IMR-90 (cell line): Measurements from ENCODE around the gene HASPIN. TPM values are rescaled to one million over a fixed set of nuclear protein-coding genes. Genes with fewer than 3 reads are reported as not detected.
A peak's percentile ranks its signal among the peaks of the same experiment; 100 is the strongest.

Experiments used
- ATAC-seq: fragments of 200-7000 bp; cut with Tn5 transposase; 2 replicates; pipeline ENCODE4 v1.9.1; 2020; ENCODE audit warnings: low read depth, mild to moderate bottlenecking, moderate library complexity
- BruUV-seq: library from RNA; stranded (reverse); fragments of 400-500 nt; replicated peaks from 2 replicates; lab custom pipeline; 2021; lab: Mats Ljungman, UMichigan
- CTCF ChIA-PET: fragments of 300-600 bp; formaldehyde crosslinking; extraction: SDS; loops from one replicate; lab custom pipeline; 2021; ENCODE audit warnings: antibody characterized with exemption; lab: Yijun Ruan, JAX
- POLR2A ChIA-PET: fragments of 300-600 bp; sonication (Branson Sonifier 250); formaldehyde crosslinking; loops from one replicate; lab custom pipeline; 2022; ENCODE audit warnings: antibody characterized with exemption; ENCODE audit not compliant: unreplicated experiment; lab: Charles Lee
- DNase-seq: peaks from one replicate; pipeline ENCODE4 v3.0.0; 2013
- H2AFZ ChIP-seq: replicated peaks from 2 replicates; pipeline ENCODE3; 2013; ENCODE audit warnings: low read length, mild to moderate bottlenecking; ENCODE audit not compliant: poor library complexity
- H2AK5ac ChIP-seq: 2 replicates; pipeline ENCODE4 v1.6.1; 2013; ENCODE audit warnings: low read depth, low read length, inconsistent platforms
- H2AK9ac ChIP-seq: replicated peaks from 2 replicates; pipeline ENCODE3; 2013; ENCODE audit warnings: mild to moderate bottlenecking, low read depth, low read length, moderate library complexity; ENCODE audit not compliant: poor library complexity
- H2BK120ac ChIP-seq: 2 replicates; pipeline ENCODE4 v1.6.1; 2013; ENCODE audit warnings: low read depth, low read length, inconsistent platforms
- H2BK15ac ChIP-seq: 3 replicates; pipeline ENCODE4 v1.6.1; 2013; ENCODE audit warnings: low read depth, low read length, inconsistent platforms
- H2BK20ac ChIP-seq: 2 replicates; pipeline ENCODE4 v1.6.1; 2013; ENCODE audit warnings: low read depth, mild to moderate bottlenecking, inconsistent platforms, low read length, moderate library complexity
- H2BK5ac ChIP-seq: 2 replicates; pipeline ENCODE4 v1.6.1; 2013; ENCODE audit warnings: mild to moderate bottlenecking, low read depth, low read length, inconsistent platforms; ENCODE audit not compliant: poor library complexity, severe bottlenecking
- H3K14ac ChIP-seq: replicated peaks from 2 replicates; pipeline ENCODE4 v1.6.1; 2013; ENCODE audit warnings: low read depth, low read length, inconsistent platforms
- H3K18ac ChIP-seq: 2 replicates; pipeline ENCODE4 v1.6.1; 2013; ENCODE audit warnings: low read depth, low read length, control low read depth
- H3K23ac ChIP-seq: 2 replicates; pipeline ENCODE4 v1.6.1; 2013; ENCODE audit warnings: low read depth, low read length, inconsistent platforms
- H3K27ac ChIP-seq: 2 replicates; pipeline ENCODE4 v1.5.1; 2013; ENCODE audit warnings: mild to moderate bottlenecking, control low read depth, low read length; ENCODE audit not compliant: insufficient read depth
- H3K27me3 ChIP-seq: 2 replicates; pipeline ENCODE4 v1.6.1; 2013; ENCODE audit warnings: low read length; ENCODE audit not compliant: control insufficient read depth, insufficient read depth
- H3K36me3 ChIP-seq: 2 replicates; pipeline ENCODE4 v1.6.1; 2013; ENCODE audit warnings: low read length, mixed read lengths; ENCODE audit not compliant: control insufficient read depth, insufficient read depth
- H3K4ac ChIP-seq: 2 replicates; pipeline ENCODE4 v1.6.1; 2013; ENCODE audit warnings: low read depth, low read length, inconsistent platforms
- H3K4me1 ChIP-seq: 2 replicates; pipeline ENCODE4 v1.6.1; 2013; ENCODE audit warnings: low read length, mixed read lengths; ENCODE audit not compliant: control insufficient read depth, insufficient read depth
- H3K4me2 ChIP-seq: 2 replicates; pipeline ENCODE4 v1.6.1; 2013; ENCODE audit warnings: low read depth, mild to moderate bottlenecking, control low read depth, low read length, moderate library complexity
- H3K4me3 ChIP-seq: 2 replicates; pipeline ENCODE4 v1.5.1; 2013; ENCODE audit warnings: low read depth, mild to moderate bottlenecking, control low read depth, low read length, moderate library complexity; ENCODE audit not compliant: insufficient read depth
- H3K56ac ChIP-seq: 2 replicates; pipeline ENCODE4 v1.6.1; 2013; ENCODE audit warnings: low read length, inconsistent platforms; ENCODE audit not compliant: insufficient read depth; ENCODE audit errors: extremely low read depth
- H3K79me1 ChIP-seq, 2 experiments: 2 replicates each; pipeline ENCODE4 v1.6.1; 2013; ENCODE audit warnings: low read length in 2 of 2, inconsistent platforms in 1 of 2, low read depth in 1 of 2
- H3K9ac ChIP-seq: 2 replicates; pipeline ENCODE4 v1.6.1; 2013; ENCODE audit warnings: low read depth, low read length, control low read depth
- H3K9me1 ChIP-seq: 2 replicates; pipeline ENCODE4 v1.6.1; 2013; ENCODE audit warnings: low read length, inconsistent platforms; ENCODE audit not compliant: insufficient read depth
- H3K9me3 ChIP-seq: 2 replicates; pipeline ENCODE4 v1.6.1; 2013; ENCODE audit warnings: low read length; ENCODE audit not compliant: control insufficient read depth, insufficient read depth
- H4K20me1 ChIP-seq: 2 replicates; pipeline ENCODE4 v1.6.1; 2013; ENCODE audit warnings: low read length, inconsistent platforms; ENCODE audit not compliant: insufficient read depth
- H4K5ac ChIP-seq: 2 replicates; pipeline ENCODE4 v1.6.1; 2013; ENCODE audit warnings: mild to moderate bottlenecking, low read depth, low read length, control low read depth
- H4K8ac ChIP-seq, 2 experiments: 2 replicates each; pipeline ENCODE4 v1.6.1; 2013; ENCODE audit warnings: low read depth in 2 of 2, low read length in 2 of 2, control low read depth in 1 of 2, inconsistent platforms in 1 of 2
- H4K91ac ChIP-seq: 2 replicates; pipeline ENCODE4 v1.6.1; 2013; ENCODE audit warnings: low read depth, low read length, inconsistent platforms; ENCODE audit not compliant: insufficient read depth
- CEBPB ChIP-seq: IDR thresholded peaks from 2 replicates; pipeline ENCODE4 v1.6.1; 2012; ENCODE audit warnings: low read depth, low read length, improper control_type of control experiment
- MAFK ChIP-seq: IDR thresholded peaks from 2 replicates; pipeline ENCODE4 v1.6.1; 2012; ENCODE audit warnings: low read depth, low read length, improper control_type of control experiment
- MXI1 ChIP-seq: IDR thresholded peaks from 2 replicates; pipeline ENCODE4 v1.6.1; 2012; ENCODE audit warnings: low read depth, mild to moderate bottlenecking, low read length, moderate library complexity, borderline replicate concordance
- POLR2A ChIP-seq: IDR thresholded peaks from 2 replicates; pipeline ENCODE4 v1.6.1; 2012; ENCODE audit warnings: mild to moderate bottlenecking, low read depth, low read length
- USF2 ChIP-seq: fragments of 150-350 bp; IDR thresholded peaks from 2 replicates; pipeline ENCODE4 v1.6.1; 2017; ENCODE audit warnings: mild to moderate bottlenecking, antibody characterized with exemption, low read length, low read depth
- WGBS, 2 experiments: methylation state at CpG; one replicate each; pipeline versions ENCODE4 v1.1.5 to v1.1.7; 2013; ENCODE audit warnings: missing lambda C conversion rate in 2 of 2; ENCODE audit not compliant: insufficient read length in 1 of 2; ENCODE audit errors: extremely low coverage in 2 of 2; 5-methylcytosine and 5-hydroxymethylcytosine counted together
- dilution Hi-C: fragments of 300-500 bp; cut with HindIII; formaldehyde crosslinking; loops from one replicate; pipeline ENCODE4 v1.14.3; 2018; ENCODE audit warnings: low sequenced_read_pairs; ENCODE audit not compliant: unreplicated experiment
- in situ Hi-C: fragments of 300-500 bp; cut with MboI; formaldehyde crosslinking; loops from 3 replicates; pipeline ENCODE4 v1.14.3; 2019; ENCODE audit warnings: low sequenced_read_pairs, inconsistent platforms, mixed read lengths
- intact Hi-C: fragments of 100-400 bp; cut with micrococcal nuclease; formaldehyde crosslinking; loops from 2 replicates; pipeline ENCODE4 v1.10.0; 2022
- polyA plus RNA-seq, 3 experiments: library from polyadenylated mRNA; depleted of rRNA; stranded (reverse); fragments of >200 nt; gene quantifications; 2 replicates each; pipeline ENCODE4 v1.2.3, GENCODE V29; 2012; ENCODE audit warnings: low replicate concordance in 1 of 3
- total RNA-seq: library from RNA; depleted of rRNA; stranded (reverse); fragments of >200 nt; gene quantifications from 2 replicates; pipeline ENCODE4 v1.2.3, GENCODE V29; 2012

HASPIN gene
- total and polyA plus RNA-seq, 2 of the 4 experiments (the other 2 are of a cell fraction): 2.2 to 4.3 TPM

- Histone ChIP-seq H2AFZ (no peak overlapping the region), H2BK120ac (peak overlapping the region; percentile 9; the same call in 1 of the 2 replicates), H3K4me2 (no peak overlapping the region), H4K8ac (no peak overlapping the region), H3K23ac (no peak overlapping the region), H3K14ac (no peak overlapping the region), H3K56ac (no peak overlapping the region), H2AK5ac (peak overlapping the region; percentile 47; the same call in 1 of the 2 replicates), H3K9me1 (peaks cover 7% of the 10 kb centered on the region), H2AK9ac (no peak overlapping the region), H3K9ac (peak overlapping the region; percentile 1; the same call in 1 of the 2 replicates), H4K5ac (no peak overlapping the region), H2BK15ac (no peak overlapping the region), H3K4me1 (peaks cover 18% of the 10 kb centered on the region), H2BK20ac (no peak overlapping the region), H3K4ac (no peak overlapping the region), H2BK5ac (peak overlapping the region; percentile 21), H3K27me3 (no peaks in the 10 kb centered on the region), H4K20me1 (peaks cover 16% of the 10 kb centered on the region), H3K27ac (peak overlapping the region; percentile 30; the same call in 1 of the 2 replicates), H4K91ac (no peak overlapping the region), H3K4me3 (no peak overlapping the region), H3K36me3 (peaks cover 30% of the 10 kb centered on the region), H3K79me1 (peaks cover 12 to 42% of the 10 kb centered on the region in 2 experiments), H3K9me3 (no peaks in the 10 kb centered on the region), H3K18ac (no peak overlapping the region)
- DNase-seq (no peak), ATAC-seq (no peak)
- intact Hi-C loops: no loop called here
- WGBS, 2 experiments: no CpG with 5 or more reads among the region's 4 CpGs
- dilution Hi-C loops: no loop called here
- ChIA-PET CTCF (no interaction called here), POLR2A (no interaction called here)
- in situ Hi-C loops: no loop called here
- TF ChIP-seq POLR2A: no peak
- no peak for TF ChIP-seq MXI1
- TF ChIP-seq USF2: no peak
- no peak for TF ChIP-seq CEBPB
- TF ChIP-seq MAFK: no peak
- BruUV-seq: no TSS peak
Observed at GRCh38 chr17:3718201-3718600, 5.5 kb upstream of the HASPIN start.
